Calu3 (cell line): ENCODE results near the gene CHST15. TPM values are rescaled to one million over a fixed set of nuclear protein-coding genes. Genes with fewer than 3 reads are reported as not detected.

Source experiments
- BruUV-seq: library from RNA; stranded (reverse); fragments of 400-500 nt; replicated peaks from 2 replicates; lab custom pipeline; 2021; lab: Mats Ljungman, UMichigan
- CTCF ChIA-PET: fragments of 300-600 bp; sonication (Branson Sonifier 250); formaldehyde crosslinking; loops from one replicate; lab custom pipeline; 2022; ENCODE audit warnings: antibody characterized with exemption; lab: Charles Lee
- DNase-seq: peaks from one replicate; pipeline ENCODE4 v3.0.0; 2022
- H3K27ac Mint-ChIP-seq: one replicate; pipeline ENCODE4 v1.8.0; 2022; ENCODE audit warnings: mixed read lengths; ENCODE audit not compliant: unreplicated experiment
- H3K27me3 Mint-ChIP-seq: one replicate; pipeline ENCODE4 v1.8.0; 2022; ENCODE audit warnings: mixed read lengths; ENCODE audit not compliant: unreplicated experiment
- H3K36me3 Mint-ChIP-seq: one replicate; pipeline ENCODE4 v1.8.0; 2022; ENCODE audit warnings: mild to moderate bottlenecking, moderate library complexity, mixed read lengths; ENCODE audit not compliant: insufficient read depth, unreplicated experiment
- H3K4me1 Mint-ChIP-seq: one replicate; pipeline ENCODE4 v1.8.0; 2022; ENCODE audit warnings: mild to moderate bottlenecking, low read depth, mixed read lengths; ENCODE audit not compliant: unreplicated experiment
- H3K4me3 Mint-ChIP-seq: one replicate; pipeline ENCODE4 v1.8.0; 2022; ENCODE audit warnings: mild to moderate bottlenecking, low read depth, moderate library complexity, mixed read lengths; ENCODE audit not compliant: unreplicated experiment
- H3K9me3 Mint-ChIP-seq: one replicate; pipeline ENCODE4 v1.8.0; 2022; ENCODE audit warnings: low read depth, mixed read lengths; ENCODE audit not compliant: unreplicated experiment
- intact Hi-C: fragments of 100-400 bp; cut with micrococcal nuclease; formaldehyde crosslinking; loops from one replicate; pipeline ENCODE4 v1.10.0; 2022; ENCODE audit not compliant: unreplicated experiment
- total RNA-seq: library from RNA; stranded (reverse); gene quantifications from 2 replicates; pipeline ENCODE4 v1.2.3, GENCODE V29; 2022
- TF ChIP-seq, protein P1 (sequence below): fragments of 200-600 bp; IDR thresholded peaks from one replicate; pipeline ENCODE4 v1.8.0; 2022; ENCODE audit warnings: antibody characterized with exemption; ENCODE audit not compliant: unreplicated experiment

The CHST15 gene
- total RNA-seq, 1 experiment from 2014 or later: 19.3 TPM

DNA sequence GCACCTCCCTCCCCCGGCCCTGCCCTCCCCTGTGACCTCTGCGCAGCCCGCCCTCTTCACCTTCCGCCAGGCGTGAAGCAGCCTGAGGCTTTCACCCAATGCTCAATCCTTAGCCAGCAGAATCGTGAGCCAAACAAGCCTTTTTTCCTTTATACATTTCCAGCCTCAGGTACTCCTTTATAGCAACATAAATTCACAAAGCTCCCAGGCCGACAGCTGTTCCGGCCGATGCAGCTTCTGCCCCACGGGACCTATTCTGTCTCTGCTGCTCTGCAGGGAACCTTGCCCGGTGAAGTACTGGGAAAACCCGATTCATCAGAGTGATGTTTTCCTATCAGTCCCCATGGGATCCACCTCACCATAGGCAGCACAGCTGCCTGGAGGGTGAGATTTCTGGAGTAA lies 87.4 kb downstream of the CHST15 start:
- BruUV-seq: no TSS peak
- H3K9me3 Mint-ChIP-seq: no peaks in the 10 kb centered on the region
- intact Hi-C loops: no loop called here
- H3K4me1 Mint-ChIP-seq: no peaks in the 10 kb centered on the region
- DNase-seq: no peak
- no peak overlapping the region for H3K4me3 Mint-ChIP-seq
- TF ChIP-seq, protein P1, sequence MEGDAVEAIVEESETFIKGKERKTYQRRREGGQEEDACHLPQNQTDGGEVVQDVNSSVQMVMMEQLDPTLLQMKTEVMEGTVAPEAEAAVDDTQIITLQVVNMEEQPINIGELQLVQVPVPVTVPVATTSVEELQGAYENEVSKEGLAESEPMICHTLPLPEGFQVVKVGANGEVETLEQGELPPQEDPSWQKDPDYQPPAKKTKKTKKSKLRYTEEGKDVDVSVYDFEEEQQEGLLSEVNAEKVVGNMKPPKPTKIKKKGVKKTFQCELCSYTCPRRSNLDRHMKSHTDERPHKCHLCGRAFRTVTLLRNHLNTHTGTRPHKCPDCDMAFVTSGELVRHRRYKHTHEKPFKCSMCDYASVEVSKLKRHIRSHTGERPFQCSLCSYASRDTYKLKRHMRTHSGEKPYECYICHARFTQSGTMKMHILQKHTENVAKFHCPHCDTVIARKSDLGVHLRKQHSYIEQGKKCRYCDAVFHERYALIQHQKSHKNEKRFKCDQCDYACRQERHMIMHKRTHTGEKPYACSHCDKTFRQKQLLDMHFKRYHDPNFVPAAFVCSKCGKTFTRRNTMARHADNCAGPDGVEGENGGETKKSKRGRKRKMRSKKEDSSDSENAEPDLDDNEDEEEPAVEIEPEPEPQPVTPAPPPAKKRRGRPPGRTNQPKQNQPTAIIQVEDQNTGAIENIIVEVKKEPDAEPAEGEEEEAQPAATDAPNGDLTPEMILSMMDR: no peak
- no peaks in the 10 kb centered on the region for H3K36me3 Mint-ChIP-seq
- no peaks in the 10 kb centered on the region for H3K27me3 Mint-ChIP-seq
- CTCF ChIA-PET: no interaction called here
- H3K27ac Mint-ChIP-seq: no peak overlapping the region

DNA sequence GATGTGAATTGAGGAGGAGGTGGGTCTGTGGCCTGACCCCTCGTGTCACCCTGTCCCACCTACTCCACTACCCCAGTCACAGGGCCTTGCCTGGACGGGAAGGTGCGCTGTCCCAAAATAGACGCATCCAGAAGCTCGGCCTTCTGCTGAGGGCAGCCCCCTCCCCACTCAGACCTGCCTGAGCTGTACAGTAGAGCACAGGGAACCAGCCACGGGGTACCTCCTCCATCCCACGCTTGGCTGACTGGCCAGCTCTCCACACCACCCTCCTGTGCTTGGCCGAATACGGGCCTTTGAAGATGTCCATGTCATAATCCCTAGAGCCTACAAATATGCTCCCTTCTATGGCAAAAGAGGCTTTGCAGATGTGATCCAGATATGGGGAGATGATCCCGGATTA lies 88.3 kb downstream of the CHST15 start:
- Mint-ChIP-seq H3K4me1 (no peaks in the 10 kb centered on the region), H3K27me3 (no peaks in the 10 kb centered on the region), H3K36me3 (no peaks in the 10 kb centered on the region), H3K4me3 (no peak overlapping the region), H3K9me3 (no peaks in the 10 kb centered on the region), H3K27ac (no peak overlapping the region)
- BruUV-seq: no TSS peak
- CTCF ChIA-PET: no interaction called here
- intact Hi-C loops: no loop called here
- no peak for DNase-seq
- TF ChIP-seq, protein P1: no peak

DNA sequence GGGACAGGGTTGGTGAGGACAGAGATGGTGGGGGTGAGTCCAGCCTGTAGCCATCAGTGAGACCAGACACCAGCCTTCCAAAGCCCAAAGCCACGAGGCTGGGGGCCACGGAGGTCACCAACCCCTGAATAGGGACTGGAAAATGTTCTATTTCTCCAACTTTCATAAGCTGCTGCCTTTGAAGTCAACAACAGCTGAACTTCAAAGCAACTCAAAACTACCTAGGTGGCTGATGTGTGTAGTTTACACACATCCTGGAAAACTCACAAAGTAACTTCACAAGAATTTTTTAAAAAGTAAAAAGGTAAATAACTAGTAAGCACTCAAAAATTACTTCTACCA lies 88.8 kb downstream of the CHST15 start:
- DNase-seq: no peak
- TF ChIP-seq, protein P1: no peak
- CTCF ChIA-PET: no interaction called here
- H3K4me1 Mint-ChIP-seq: peaks cover 2% of the 10 kb centered on the region
- no peak overlapping the region for H3K4me3 Mint-ChIP-seq
- H3K27me3 Mint-ChIP-seq: no peaks in the 10 kb centered on the region
- BruUV-seq: no TSS peak
- no peaks in the 10 kb centered on the region for H3K9me3 Mint-ChIP-seq
- intact Hi-C loops: no loop called here
- no peak overlapping the region for H3K27ac Mint-ChIP-seq
- no peaks in the 10 kb centered on the region for H3K36me3 Mint-ChIP-seq

DNA sequence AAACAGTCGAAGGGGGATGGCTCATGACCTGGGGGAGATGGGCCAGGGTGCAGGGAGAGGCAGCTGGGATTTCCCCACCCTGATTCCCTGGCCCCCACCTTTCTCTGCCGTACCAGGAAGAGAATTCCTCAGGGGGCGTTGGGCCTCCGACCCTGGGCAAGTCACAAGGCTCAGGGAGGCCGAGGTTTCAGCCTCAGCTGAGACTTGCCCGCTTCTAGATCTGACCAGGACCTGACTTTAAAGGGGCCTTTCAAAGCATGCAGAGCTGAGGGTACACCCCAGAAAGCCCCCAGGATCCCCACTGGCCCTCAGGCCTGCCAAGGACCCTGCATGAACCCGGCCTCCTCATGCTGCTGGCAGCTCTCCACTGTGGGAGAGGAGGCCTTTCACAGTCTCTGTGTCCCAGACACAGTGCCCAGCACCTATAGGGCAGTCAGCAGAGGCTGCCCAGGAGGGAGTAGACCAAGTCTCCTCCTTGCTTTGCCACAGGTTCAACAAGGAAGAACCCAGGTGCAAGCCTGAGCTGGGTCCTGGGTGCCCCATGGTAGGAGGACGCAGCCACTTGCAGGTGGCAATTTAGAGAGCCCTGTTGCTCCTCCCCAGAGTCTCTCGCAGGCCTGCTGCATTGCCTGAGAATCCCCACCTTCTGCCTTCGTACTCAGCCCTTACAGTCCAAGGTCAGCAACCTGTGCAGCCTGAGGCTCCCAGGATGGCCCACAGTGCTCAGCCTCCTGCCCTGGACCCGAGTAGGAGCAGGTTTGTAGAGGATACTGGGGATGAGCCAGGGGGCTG lies 89.3 kb downstream of the CHST15 start:
- TF ChIP-seq, protein P1: no peak
- H3K36me3 Mint-ChIP-seq: no peaks in the 10 kb centered on the region
- H3K27ac Mint-ChIP-seq: no peak overlapping the region
- intact Hi-C loops: no loop called here
- BruUV-seq: no TSS peak
- DNase-seq: no peak
- no peaks in the 10 kb centered on the region for H3K27me3 Mint-ChIP-seq
- CTCF ChIA-PET: no interaction called here
- no peak overlapping the region for H3K4me3 Mint-ChIP-seq
- no peaks in the 10 kb centered on the region for H3K9me3 Mint-ChIP-seq
- peaks cover 8% of the 10 kb centered on the region for H3K4me1 Mint-ChIP-seq
